GM13976 (cell line): ENCODE results near the gene EPHB4.
A peak's percentile ranks its signal among the peaks of the same experiment; 100 is the strongest.

Experiments used
- DNase-seq: peaks from one replicate; pipeline ENCODE4 v3.0.0; 2012; ENCODE audit warnings: low spot score
- CTCF ChIP-seq: IDR thresholded peaks from 2 replicates; pipeline ENCODE4 v1.5.1; 2012; ENCODE audit warnings: borderline replicate concordance, mild to moderate bottlenecking; ENCODE audit not compliant: insufficient read depth; ENCODE audit errors: extremely low read depth, missing control alignments, control extremely low read depth
- in situ Hi-C: fragments of 300-500 bp; cut with MboI; formaldehyde crosslinking; loops from one replicate; pipeline ENCODE4 v1.12.0; 2022; ENCODE audit warnings: low sequenced_read_pairs, mixed read lengths, inconsistent platforms; ENCODE audit not compliant: unreplicated experiment

Gene EPHB4

GRCh38 chr7:100839361-100839760 lies 12.0 kb upstream of the EPHB4 start:
- DNase-seq = no peak
- in situ Hi-C loops = no loop called here
- no peak for TF ChIP-seq CTCF

- no peak for TF ChIP-seq CTCF
- in situ Hi-C loops = no loop called here
- DNase-seq = peak; percentile 85
Observed at GRCh38 chr7:100837099-100837836, 9.9 kb upstream of the EPHB4 start.

GRCh38 chr7:100836812-100837098 lies 9.4 kb upstream of the EPHB4 start:
- in situ Hi-C loops = no loop called here
- no peak for TF ChIP-seq CTCF
- DNase-seq = no peak

GRCh38 chr7:100835903-100836811 lies 8.8 kb upstream of the EPHB4 start:
- in situ Hi-C loops = no loop called here
- DNase-seq = no peak
- TF ChIP-seq CTCF = no peak

DNA sequence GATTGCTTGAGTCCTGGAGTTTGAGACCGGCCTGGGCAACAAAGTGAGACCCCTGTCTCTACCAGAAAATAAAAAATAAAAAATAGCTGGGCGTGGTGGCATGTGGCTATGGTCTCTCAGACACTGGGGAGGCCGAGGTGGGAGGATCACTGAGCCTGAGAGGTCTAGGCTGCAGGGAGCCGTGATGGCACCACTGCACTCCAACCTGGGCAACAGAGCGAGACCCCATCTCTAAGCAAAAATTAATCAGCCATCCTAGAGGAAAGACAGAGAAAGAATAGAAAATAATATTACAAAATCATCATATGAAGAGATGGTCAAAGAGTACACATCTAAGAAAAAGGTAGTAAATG lies 4.9 kb upstream of the EPHB4 start:
- in situ Hi-C loops = no loop called here
- DNase-seq = no peak
- TF ChIP-seq CTCF = no peak

GRCh38 chr7:100830396-100830795 lies 3.1 kb upstream of the EPHB4 start:
- peak; percentile 2 for DNase-seq
- no peak for TF ChIP-seq CTCF
- in situ Hi-C loops = no loop called here
